ENCODE measurements around the gene CCDC91.

Gene CCDC91

GRCh38 chr12:28156804-28157203 lies 33.5 kb upstream of the CCDC91 start:
- no peak for TF ChIP-seq CTCF (IDR thresholded peaks at IDR 0.05; ENCODE audit: control insufficient read depth, extremely low read depth, insufficient read depth)
- no peak for DNase-seq (ENCODE audit: low read depth)
- H3K4me3 ChIP-seq (ENCODE audit: low read depth, low read length), result no peak overlapping the region

GRCh38 chr12:28158353-28158752 lies 31.9 kb upstream of the CCDC91 start:
- DNase-seq (ENCODE audit: low read depth), result no peak
- H3K4me3 ChIP-seq (ENCODE audit: low read depth, low read length), result no peak overlapping the region
- no peak for TF ChIP-seq CTCF (IDR thresholded peaks at IDR 0.05; ENCODE audit: control insufficient read depth, extremely low read depth, insufficient read depth)

GRCh38 chr12:28159688-28160087 lies 30.6 kb upstream of the CCDC91 start:
- no peak for DNase-seq (ENCODE audit: low read depth)
- no peak for TF ChIP-seq CTCF (IDR thresholded peaks at IDR 0.05; ENCODE audit: control insufficient read depth, extremely low read depth, insufficient read depth)
- no peak overlapping the region for H3K4me3 ChIP-seq (ENCODE audit: low read depth, low read length)

- TF ChIP-seq CTCF (IDR thresholded peaks at IDR 0.05; ENCODE audit: control insufficient read depth, extremely low read depth, insufficient read depth), result no peak
- H3K4me3 ChIP-seq (ENCODE audit: low read depth, low read length), result no peak overlapping the region
Observed at GRCh38 chr12:28161697-28162096, 28.6 kb upstream of the CCDC91 start.

GRCh38 chr12:28162697-28163096 lies 27.6 kb upstream of the CCDC91 start:
- DNase-seq (ENCODE audit: low read depth), result no peak
- no peak overlapping the region for H3K4me3 ChIP-seq (ENCODE audit: low read depth, low read length)
- TF ChIP-seq CTCF (IDR thresholded peaks at IDR 0.05; ENCODE audit: control insufficient read depth, extremely low read depth, insufficient read depth), result no peak

More at GRCh38 chr12:28161697-28162096, 28.6 kb upstream of the CCDC91 start:
- DNase-seq (ENCODE audit: low read depth), result no peak

GRCh38 chr12:28164644-28165275 lies 25.5 kb upstream of the CCDC91 start:
- no peak for DNase-seq (ENCODE audit: low read depth)
- no peak for TF ChIP-seq CTCF (IDR thresholded peaks at IDR 0.05; ENCODE audit: control insufficient read depth, extremely low read depth, insufficient read depth)
- H3K4me3 ChIP-seq (ENCODE audit: low read depth, low read length), result no peak overlapping the region

GRCh38 chr12:28167981-28168485 lies 22.2 kb upstream of the CCDC91 start:
- no peak for TF ChIP-seq CTCF (IDR thresholded peaks at IDR 0.05; ENCODE audit: control insufficient read depth, extremely low read depth, insufficient read depth)
- DNase-seq (ENCODE audit: low read depth), result no peak
- no peak overlapping the region for H3K4me3 ChIP-seq (ENCODE audit: low read depth, low read length)
